K562 (cell line): ENCODE results near the gene VARS1. TPM values are rescaled to one million over a fixed set of nuclear protein-coding genes. Genes with fewer than 3 reads are reported as not detected.

Experiments used
- FOS ChIP-seq: IDR thresholded peaks from 3 replicates; pipeline ENCODE4 v1.6.1; 2011; ENCODE audit not compliant: insufficient read length; ENCODE audit errors: extremely low read depth
- HDAC2 ChIP-seq: fragments of 450-650 bp; IDR thresholded peaks from 2 replicates; pipeline ENCODE4 v1.6.1; 2016; ENCODE audit warnings: mild to moderate bottlenecking
- KDM5B ChIP-seq: fragments of 200-600 bp; sonication (generic); IDR thresholded peaks from 2 replicates; pipeline ENCODE4 v1.6.1; 2012; ENCODE audit warnings: low read depth, mild to moderate bottlenecking, moderate library complexity, low read length, control low read depth, inconsistent platforms; ENCODE audit not compliant: insufficient replicate concordance
- MEF2A ChIP-seq: IDR thresholded peaks from 2 replicates; pipeline ENCODE4 v1.6.1; 2011; ENCODE audit warnings: low read depth, mild to moderate bottlenecking, low read length, moderate library complexity; ENCODE audit not compliant: control insufficient read depth
- NCOA2 ChIP-seq, 2 experiments: fragments of 450-650 bp; IDR thresholded peaks; 2 replicates each; pipeline ENCODE4 v1.6.1; 2018; ENCODE audit warnings: mild to moderate bottlenecking in 2 of 2, moderate library complexity in 1 of 2; ENCODE audit not compliant: partially characterized antibody in 2 of 2
- ZNF212 ChIP-seq: fragments of 450-650 bp; formaldehyde crosslinking; IDR thresholded peaks from 2 replicates; pipeline ENCODE4 v1.4.0; 2020; ENCODE audit warnings: mild to moderate bottlenecking
- ZNF445 ChIP-seq: fragments of 250-450 bp; sonication (Bioruptor Pico); IDR thresholded peaks from 2 replicates; pipeline ENCODE4 v1.4.0; 2020; ENCODE audit warnings: low read depth, mild to moderate bottlenecking, moderate library complexity
- polyA plus RNA-seq, 8 experiments: library from polyadenylated mRNA; depleted of rRNA in 4 of 8; stranded (reverse) in 5 of 8; unstranded in 3 of 8; fragments of >200 nt; fragmentation: Nextera tagmentation in 2 of 8; fragmentation: Illumina TruSeq in 1 of 8; extraction: Ambion mirVana in 2 of 8; extraction: Trizol in 1 of 8; gene quantifications; 2 replicates each; pipeline versions ENCODE4 v1.2.1 to v1.2.3, GENCODE V29; 2011 to 2014; ENCODE audit warnings: inconsistent platforms in 1 of 8, missing spikeins in 1 of 8
- total RNA-seq, 7 experiments: library from RNA; depleted of rRNA in 6 of 7; stranded (reverse); fragments of >200 nt in 6 of 7; fragmentation: Illumina TruSeq in 2 of 7; extraction: Trizol in 2 of 7; gene quantifications; 2 replicates each; pipeline versions ENCODE4 v1.2.1 to v1.2.3, GENCODE V29; 2011 to 2021; ENCODE audit warnings: low replicate concordance in 1 of 7
- TF ChIP-seq, protein P1 (sequence below): fragments of 450-650 bp; IDR thresholded peaks from 2 replicates; pipeline ENCODE4 v1.6.1; 2016; ENCODE audit warnings: low read depth
- TF ChIP-seq, protein P2 (sequence below), 2 experiments: IDR thresholded peaks in 1 of 2; conservative IDR thresholded peaks in 1 of 2; 2 replicates each; pipeline ENCODE4 v1.6.1; 2016; ENCODE audit warnings: low read depth in 2 of 2, mild to moderate bottlenecking in 1 of 2, missing compliant biosample characterization in 1 of 2, missing genetic modification characterization in 1 of 2, moderate library complexity in 1 of 2

Gene VARS1
- total and polyA plus RNA-seq, 9 of the 15 experiments (the other 6 are each of a cell fraction or from before 2014, with no cell fraction given) = 2.9 to 488 (median 130) TPM

DNA sequence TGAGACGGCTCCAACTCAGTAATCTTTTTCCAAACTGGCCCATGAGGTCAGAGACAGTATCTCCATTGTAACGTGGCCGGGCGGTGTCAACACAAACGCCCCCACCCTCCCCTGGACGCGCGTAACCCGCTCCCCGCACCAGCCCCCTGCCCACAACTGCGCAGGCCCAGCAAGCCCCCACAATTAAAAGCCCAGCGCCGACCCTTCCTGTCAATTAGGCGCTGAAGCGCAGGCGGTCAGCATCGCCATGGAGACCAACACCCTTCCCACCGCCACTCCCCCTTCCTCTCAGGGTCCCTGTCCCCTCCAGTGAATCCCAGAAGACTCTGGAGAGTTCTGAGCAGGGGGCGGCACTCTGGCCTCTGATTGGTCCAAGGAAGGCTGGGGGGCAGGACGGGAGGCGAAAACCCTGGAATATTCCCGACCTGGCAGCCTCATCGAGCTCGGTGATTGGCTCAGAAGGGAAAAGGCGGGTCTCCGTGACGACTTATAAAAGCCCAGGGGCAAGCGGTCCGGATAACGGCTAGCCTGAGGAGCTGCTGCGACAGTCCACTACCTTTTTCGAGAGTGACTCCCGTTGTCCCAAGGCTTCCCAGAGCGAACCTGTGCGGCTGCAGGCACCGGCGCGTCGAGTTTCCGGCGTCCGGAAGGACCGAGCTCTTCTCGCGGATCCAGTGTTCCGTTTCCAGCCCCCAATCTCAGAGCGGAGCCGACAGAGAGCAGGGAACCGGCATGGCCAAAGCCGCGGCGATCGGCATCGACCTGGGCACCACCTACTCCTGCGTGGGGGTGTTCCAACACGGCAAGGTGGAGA, 19.7 kb upstream of the VARS1 start, which contains the start of the genes HSPA1A and HSPA1L (continued):
- TF ChIP-seq, protein P1, sequence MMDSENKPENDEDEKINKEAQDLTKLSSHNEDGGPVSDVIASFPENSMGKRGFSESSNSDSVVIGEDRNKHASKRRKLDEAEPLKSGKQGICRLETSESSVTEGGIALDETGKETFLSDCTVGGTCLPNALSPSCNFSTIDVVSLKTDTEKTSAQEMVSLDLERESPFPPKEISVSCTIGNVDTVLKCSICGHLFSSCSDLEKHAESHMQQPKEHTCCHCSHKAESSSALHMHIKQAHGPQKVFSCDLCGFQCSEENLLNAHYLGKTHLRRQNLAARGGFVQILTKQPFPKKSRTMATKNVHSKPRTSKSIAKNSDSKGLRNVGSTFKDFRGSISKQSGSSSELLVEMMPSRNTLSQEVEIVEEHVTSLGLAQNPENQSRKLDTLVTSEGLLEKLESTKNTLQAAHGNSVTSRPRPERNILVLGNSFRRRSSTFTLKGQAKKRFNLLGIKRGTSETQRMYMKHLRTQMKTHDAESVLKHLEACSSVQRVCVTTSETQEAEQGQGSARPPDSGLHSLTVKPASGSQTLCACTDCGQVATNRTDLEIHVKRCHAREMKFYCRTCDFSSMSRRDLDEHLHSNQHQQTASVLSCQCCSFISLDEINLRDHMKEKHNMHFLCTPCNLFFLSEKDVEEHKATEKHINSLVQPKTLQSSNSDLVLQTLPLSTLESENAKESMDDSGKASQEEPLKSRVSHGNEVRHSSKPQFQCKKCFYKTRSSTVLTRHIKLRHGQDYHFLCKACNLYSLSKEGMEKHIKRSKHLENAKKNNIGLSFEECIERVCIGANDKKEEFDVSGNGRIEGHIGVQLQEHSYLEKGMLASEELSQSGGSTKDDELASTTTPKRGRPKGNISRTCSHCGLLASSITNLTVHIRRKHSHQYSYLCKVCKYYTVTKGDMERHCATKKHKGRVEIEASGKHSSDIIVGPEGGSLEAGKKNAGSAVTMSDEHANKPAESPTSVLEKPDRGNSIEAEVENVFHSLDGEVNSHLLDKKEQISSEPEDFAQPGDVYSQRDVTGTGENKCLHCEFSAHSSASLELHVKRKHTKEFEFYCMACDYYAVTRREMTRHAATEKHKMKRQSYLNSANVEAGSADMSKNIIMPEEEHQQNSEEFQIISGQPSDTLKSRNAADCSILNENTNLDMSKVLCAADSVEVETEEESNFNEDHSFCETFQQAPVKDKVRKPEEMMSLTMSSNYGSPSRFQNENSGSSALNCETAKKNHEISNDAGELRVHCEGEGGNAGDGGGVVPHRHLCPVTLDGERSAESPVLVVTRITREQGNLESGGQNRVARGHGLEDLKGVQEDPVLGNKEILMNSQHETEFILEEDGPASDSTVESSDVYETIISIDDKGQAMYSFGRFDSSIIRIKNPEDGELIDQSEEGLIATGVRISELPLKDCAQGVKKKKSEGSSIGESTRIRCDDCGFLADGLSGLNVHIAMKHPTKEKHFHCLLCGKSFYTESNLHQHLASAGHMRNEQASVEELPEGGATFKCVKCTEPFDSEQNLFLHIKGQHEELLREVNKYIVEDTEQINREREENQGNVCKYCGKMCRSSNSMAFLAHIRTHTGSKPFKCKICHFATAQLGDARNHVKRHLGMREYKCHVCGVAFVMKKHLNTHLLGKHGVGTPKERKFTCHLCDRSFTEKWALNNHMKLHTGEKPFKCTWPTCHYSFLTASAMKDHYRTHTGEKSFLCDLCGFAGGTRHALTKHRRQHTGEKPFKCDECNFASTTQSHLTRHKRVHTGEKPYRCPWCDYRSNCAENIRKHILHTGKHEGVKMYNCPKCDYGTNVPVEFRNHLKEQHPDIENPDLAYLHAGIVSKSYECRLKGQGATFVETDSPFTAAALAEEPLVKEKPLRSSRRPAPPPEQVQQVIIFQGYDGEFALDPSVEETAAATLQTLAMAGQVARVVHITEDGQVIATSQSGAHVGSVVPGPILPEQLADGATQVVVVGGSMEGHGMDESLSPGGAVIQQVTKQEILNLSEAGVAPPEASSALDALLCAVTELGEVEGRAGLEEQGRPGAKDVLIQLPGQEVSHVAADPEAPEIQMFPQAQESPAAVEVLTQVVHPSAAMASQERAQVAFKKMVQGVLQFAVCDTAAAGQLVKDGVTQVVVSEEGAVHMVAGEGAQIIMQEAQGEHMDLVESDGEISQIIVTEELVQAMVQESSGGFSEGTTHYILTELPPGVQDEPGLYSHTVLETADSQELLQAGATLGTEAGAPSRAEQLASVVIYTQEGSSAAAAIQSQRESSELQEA = no peak
- TF ChIP-seq MEF2A = 0 out of 2 replicates have a peak, but pooled peaks have one; percentile 38
- TF ChIP-seq FOS = peak; percentile 83
- TF ChIP-seq, protein P2, sequence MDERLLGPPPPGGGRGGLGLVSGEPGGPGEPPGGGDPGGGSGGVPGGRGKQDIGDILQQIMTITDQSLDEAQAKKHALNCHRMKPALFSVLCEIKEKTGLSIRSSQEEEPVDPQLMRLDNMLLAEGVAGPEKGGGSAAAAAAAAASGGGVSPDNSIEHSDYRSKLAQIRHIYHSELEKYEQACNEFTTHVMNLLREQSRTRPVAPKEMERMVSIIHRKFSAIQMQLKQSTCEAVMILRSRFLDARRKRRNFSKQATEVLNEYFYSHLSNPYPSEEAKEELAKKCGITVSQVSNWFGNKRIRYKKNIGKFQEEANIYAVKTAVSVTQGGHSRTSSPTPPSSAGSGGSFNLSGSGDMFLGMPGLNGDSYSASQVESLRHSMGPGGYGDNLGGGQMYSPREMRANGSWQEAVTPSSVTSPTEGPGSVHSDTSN (CRISPR knock-in tag; IDR thresholded peaks at IDR 0.05; ENCODE audit: low read depth) = no peak
- TF ChIP-seq, protein P2 (tag; conservative IDR thresholded peaks at IDR 0.05; ENCODE audit: low read depth) = no peak; the same call in 1 of the 2 replicates
- peak; percentile 99 for TF ChIP-seq KDM5B
- TF ChIP-seq ZNF212 (CRISPR knock-in tag) = 0 out of 2 replicates have a peak, but pooled peaks have one; percentile 80
- no peak for TF ChIP-seq NCOA2 (IDR thresholded peaks at IDR 0.05; ENCODE audit: partially characterized antibody in 2 of 2)
- TF ChIP-seq HDAC2 = peak; percentile 49; the same call in 1 of the 2 replicates
- TF ChIP-seq ZNF445 (CRISPR knock-in tag) = no peak
